Stimulated activated CD8-positive, alpha-beta memory T cell treated with anti-CD3 and anti-CD28 coated beads, Interleukin-15, amount 100 ng/mL, for 24 hours (primary cell): ENCODE measurements around the gene MEF2D.

Experiments used
- DNase-seq: peaks from one replicate; pipeline ENCODE4 v3.0.0-alpha.2; 2020; ENCODE audit warnings: low read depth

Gene MEF2D

DNA sequence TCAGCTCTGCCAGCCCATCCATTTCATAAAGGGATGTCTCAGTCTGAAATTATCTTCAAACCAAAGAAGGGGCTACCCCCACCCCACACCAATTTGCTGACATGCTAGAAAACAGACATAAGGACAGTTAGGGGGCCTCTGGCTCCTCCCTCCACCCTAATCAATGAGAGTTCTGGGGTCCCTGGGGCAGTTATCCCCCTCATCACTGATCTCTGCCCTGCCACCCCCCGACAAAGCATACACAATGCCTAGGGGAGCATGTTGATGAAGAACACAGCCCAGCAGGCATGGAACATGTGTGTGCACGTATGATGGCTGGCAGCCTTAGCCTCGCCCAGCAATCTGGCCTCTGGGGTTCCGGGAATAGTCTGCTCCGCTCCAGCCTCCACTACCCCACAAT lies 72.6 kb downstream of the MEF2D start:
- DNase-seq: no peak

- DNase-seq: no peak
Observed at GRCh38 chr1:156425943-156426342, 74.6 kb downstream of the MEF2D start.

GRCh38 chr1:156424806-156425432 lies 75.7 kb downstream of the MEF2D start:
- DNase-seq: no peak

- DNase-seq: no peak
Observed at GRCh38 chr1:156423422-156424352, 76.9 kb downstream of the MEF2D start.

GRCh38 chr1:156422602-156423091 lies 77.9 kb downstream of the MEF2D start:
- DNase-seq: no peak

DNA sequence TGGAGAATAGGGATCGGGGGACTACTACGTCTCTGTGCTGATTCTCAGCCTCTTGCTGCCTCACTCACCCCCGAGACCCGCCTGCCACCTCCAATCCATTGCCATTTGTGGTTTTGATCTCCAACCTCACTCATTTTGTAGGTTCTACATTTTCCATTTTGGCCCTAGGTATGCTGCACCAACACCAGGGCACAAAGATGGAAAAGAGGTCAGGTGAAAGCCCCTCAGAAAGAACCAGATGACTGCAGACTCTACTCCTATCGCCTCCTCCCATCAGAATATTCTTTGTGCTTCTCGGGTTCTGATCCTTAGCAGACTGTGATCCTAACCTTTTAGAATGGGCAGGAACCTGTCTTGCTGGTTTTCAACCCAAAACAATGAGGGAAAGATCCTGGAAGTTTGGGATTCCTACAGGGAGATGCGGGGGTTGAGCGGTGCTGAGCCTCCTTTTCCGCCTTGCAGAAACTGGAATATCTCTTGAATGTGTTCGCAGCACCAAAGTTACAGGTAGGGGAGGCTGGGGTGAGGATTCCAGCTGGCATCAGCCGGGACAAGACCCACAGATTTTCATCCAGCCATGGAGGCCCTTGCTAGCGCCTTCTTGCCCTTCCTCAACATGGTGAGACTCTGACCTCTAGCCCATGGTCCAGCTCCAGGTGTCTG lies 78.5 kb downstream of the MEF2D start:
- DNase-seq: no peak

GRCh38 chr1:156421062-156421938 lies 79.3 kb downstream of the MEF2D start:
- peak; percentile 36 for DNase-seq

DNA sequence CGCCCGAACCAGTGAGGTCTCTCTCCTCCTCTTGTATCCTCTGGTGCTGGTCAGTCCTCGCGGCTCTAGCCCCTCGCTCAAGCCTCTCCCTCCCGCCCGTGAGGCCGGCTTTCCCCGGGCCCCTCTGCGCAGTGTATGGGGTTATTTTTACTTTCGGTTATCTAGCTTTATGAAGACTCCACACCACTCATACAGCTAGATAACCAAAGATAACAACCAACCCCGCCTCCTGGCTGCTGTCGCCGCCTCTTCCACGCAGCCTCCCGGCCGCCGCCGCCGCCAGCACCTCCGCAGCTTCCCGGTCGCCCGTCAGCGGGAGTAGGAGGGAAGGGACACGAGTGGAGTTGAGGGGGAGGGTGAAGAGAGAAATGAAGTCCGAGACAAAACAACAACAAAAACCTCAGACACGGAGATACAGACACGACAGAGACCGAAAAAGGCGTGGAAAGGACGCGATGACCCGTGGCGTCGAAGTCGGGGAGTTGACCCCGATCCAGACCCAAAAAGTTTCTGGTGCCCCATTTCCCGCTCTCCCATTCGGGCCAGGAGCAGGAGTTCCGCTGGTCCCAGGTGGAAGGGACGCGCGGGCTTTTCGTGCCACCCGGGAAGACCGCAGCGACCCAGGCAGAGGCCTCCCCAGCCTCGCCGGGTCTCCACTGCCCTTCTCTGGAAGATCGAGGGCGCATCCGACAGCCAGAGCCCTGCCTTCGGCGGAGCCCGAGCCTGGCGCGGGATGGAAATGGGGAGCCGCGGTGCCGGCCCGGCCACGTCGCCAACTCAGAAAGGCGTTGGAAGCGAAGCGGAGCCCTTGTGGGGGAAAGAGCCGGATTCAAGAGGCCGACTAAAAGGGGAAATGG lies 80.1 kb downstream of the MEF2D start:
- DNase-seq: no peak

GRCh38 chr1:156419854-156420204 lies 80.7 kb downstream of the MEF2D start:
- DNase-seq: no peak

DNA sequence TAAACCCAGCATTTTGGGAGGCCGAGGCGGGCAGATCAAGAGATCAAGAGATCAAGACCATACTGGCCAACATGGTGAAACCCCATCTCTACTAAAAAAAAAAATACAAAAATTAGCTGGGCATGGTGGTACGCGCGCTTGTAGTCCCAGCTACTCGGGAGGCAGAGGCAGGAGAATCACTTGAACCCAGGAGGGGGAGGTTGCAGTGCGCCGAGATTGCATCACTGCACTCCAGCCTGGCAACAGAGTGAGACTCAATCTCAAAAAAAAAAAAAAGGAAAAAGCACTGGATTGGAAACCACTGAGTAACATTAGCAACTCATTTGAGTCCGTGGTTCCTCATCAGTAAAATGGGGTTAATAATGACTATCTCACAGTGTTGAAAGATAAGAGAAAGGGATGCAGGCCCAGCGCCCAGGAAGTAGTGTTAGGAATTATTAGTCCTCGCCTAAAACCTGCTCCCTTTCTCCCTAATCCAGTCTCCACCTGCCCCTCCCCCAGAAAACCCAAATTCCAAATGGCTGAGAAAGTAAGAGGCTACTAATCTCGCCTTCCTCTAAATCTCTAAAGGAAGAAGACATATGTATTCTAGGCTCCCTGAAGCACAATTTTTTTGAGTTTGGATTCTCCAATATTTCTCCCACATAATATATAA lies 82.0 kb downstream of the MEF2D start:
- DNase-seq: no peak

GRCh38 chr1:156417401-156418020 lies 83.1 kb downstream of the MEF2D start:
- no peak for DNase-seq

GRCh38 chr1:156416993-156417392 lies 83.6 kb downstream of the MEF2D start:
- no peak for DNase-seq

DNA sequence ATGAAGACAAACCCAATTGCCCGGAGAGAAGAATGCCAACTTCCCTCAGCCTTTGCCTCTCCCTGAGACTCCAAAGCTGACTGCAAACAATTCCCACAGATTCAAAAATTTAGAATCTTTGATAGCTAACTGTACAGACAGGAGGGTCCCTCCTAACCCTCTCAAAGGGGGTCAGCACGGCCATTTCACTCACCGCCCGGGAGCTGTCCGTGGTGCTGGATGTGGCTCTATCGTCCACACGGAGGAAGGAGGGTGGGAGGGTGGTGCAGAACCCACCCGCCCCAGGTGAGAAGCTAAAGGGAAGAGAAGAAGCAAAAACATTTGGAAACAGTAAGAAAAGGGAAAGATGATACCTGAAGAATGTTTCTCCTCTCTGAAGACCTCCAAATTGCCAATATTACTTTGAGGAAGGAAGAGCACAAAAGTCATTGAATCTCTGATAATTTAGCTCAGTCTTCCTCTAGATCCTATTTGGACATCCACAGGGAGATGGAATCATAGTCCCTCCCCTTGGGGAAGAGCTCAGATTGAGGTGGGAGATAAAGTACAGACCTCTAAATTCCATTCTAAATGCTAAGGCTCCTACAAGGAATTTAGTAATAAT lies 86.0 kb downstream of the MEF2D start:
- no peak for DNase-seq
